Muscle of leg (tissue), 11 donors: ENCODE measurements around the gene MVB12B. TPM values are rescaled to one million over a fixed set of nuclear protein-coding genes. Genes with fewer than 3 reads are reported as not detected.

Source experiments
- DNase-seq: peaks from one replicate; pipeline ENCODE4 v3.0.0; 2013
- H3K27ac ChIP-seq: one replicate; pipeline ENCODE4 v1.5.1; 2013; ENCODE audit warnings: mild to moderate bottlenecking, low read length, control low read depth
- H3K27me3 ChIP-seq: one replicate; pipeline ENCODE4 v1.6.1; 2013; ENCODE audit warnings: low read length; ENCODE audit not compliant: control insufficient read depth, insufficient read depth
- H3K36me3 ChIP-seq: one replicate; pipeline ENCODE4 v1.6.1; 2013; ENCODE audit warnings: low read length; ENCODE audit not compliant: control insufficient read depth, insufficient read depth
- H3K4me1 ChIP-seq: one replicate; pipeline ENCODE4 v1.6.1; 2013; ENCODE audit warnings: low read length; ENCODE audit not compliant: control insufficient read depth, insufficient read depth
- H3K4me3 ChIP-seq: one replicate; pipeline ENCODE4 v1.5.1; 2013; ENCODE audit warnings: low read length, control low read depth
- H3K9me3 ChIP-seq: replicated peaks from 2 replicates; pipeline ENCODE4 v1.6.1; 2013; ENCODE audit warnings: low read depth, low read length; ENCODE audit not compliant: control insufficient read depth
- WGBS: methylation state at CpG from one replicate; pipeline ENCODE4 v1.1.5; 2013; ENCODE audit warnings: missing lambda C conversion rate; ENCODE audit not compliant: insufficient coverage; 5-methylcytosine and 5-hydroxymethylcytosine counted together
- polyA plus RNA-seq, 8 donors: library from polyadenylated mRNA; unstranded; fragments of 120-200 nt; gene quantifications; one replicate each; pipeline versions ENCODE4 v1.2.1 to v1.2.3, GENCODE V29; 2013; ENCODE audit warnings: inconsistent platforms in 1 of 8, low replicate concordance in 1 of 8; ENCODE audit not compliant: insufficient read length in 8 of 8, insufficient read depth in 1 of 8
- total RNA-seq: library from RNA; stranded (reverse); fragments of 120-200 nt; gene quantifications from one replicate; pipeline ENCODE4 v1.2.4, GENCODE V29; 2013

The MVB12B gene
- total and polyA plus RNA-seq, 9 donors: 11.3 to 16.7 (median 15.4) TPM

GRCh38 chr9:126316085-126316655 lies 10.5 kb upstream of the MVB12B start:
- WGBS: 90% methylated on average over 3 of the region's 3 CpGs
- Histone ChIP-seq H3K4me3 (no peak overlapping the region), H3K9me3 (peaks cover 2% of the 10 kb centered on the region), H3K4me1 (no peaks in the 10 kb centered on the region), H3K27ac (no peak overlapping the region), H3K27me3 (no peaks in the 10 kb centered on the region), H3K36me3 (no peaks in the 10 kb centered on the region)
- DNase-seq: no peak

GRCh38 chr9:126317513-126317912 lies 9.1 kb upstream of the MVB12B start:
- H3K4me3 ChIP-seq: no peak overlapping the region
- WGBS: no CpG with 5 or more reads among the region's 4 CpGs
- H3K9me3 ChIP-seq: no peaks in the 10 kb centered on the region
- no peaks in the 10 kb centered on the region for H3K27me3 ChIP-seq
- H3K36me3 ChIP-seq: no peaks in the 10 kb centered on the region
- H3K27ac ChIP-seq: no peak overlapping the region
- no peaks in the 10 kb centered on the region for H3K4me1 ChIP-seq
- no peak for DNase-seq

GRCh38 chr9:126318858-126319257 lies 7.8 kb upstream of the MVB12B start:
- no peak overlapping the region for H3K4me3 ChIP-seq
- no peak for DNase-seq
- no peaks in the 10 kb centered on the region for H3K27me3 ChIP-seq
- no peaks in the 10 kb centered on the region for H3K4me1 ChIP-seq
- no peak overlapping the region for H3K27ac ChIP-seq
- H3K36me3 ChIP-seq: no peaks in the 10 kb centered on the region
- 89% methylated on average over 3 of the region's 6 CpGs for WGBS
- peaks cover 5% of the 10 kb centered on the region for H3K9me3 ChIP-seq

- WGBS: 60% methylated on average over 3 of the region's 5 CpGs
These were observed 7.0 kb upstream of the MVB12B start for GRCh38 chr9:126319671-126320070.

GRCh38 chr9:126320158-126320922 lies 6.3 kb upstream of the MVB12B start:
- Histone ChIP-seq H3K36me3 (no peaks in the 10 kb centered on the region), H3K27ac (no peak overlapping the region), H3K4me1 (no peaks in the 10 kb centered on the region), H3K27me3 (no peaks in the 10 kb centered on the region), H3K4me3 (no peak overlapping the region), H3K9me3 (peaks cover 11% of the 10 kb centered on the region)
- DNase-seq: no peak
- no CpG with 5 or more reads among the region's 4 CpGs for WGBS

More at GRCh38 chr9:126319671-126320070, 7.0 kb upstream of the MVB12B start:
- peaks cover 11% of the 10 kb centered on the region for H3K9me3 ChIP-seq
- H3K27me3 ChIP-seq: no peaks in the 10 kb centered on the region
- no peak overlapping the region for H3K27ac ChIP-seq
- DNase-seq: no peak
- H3K4me1 ChIP-seq: no peaks in the 10 kb centered on the region
- no peaks in the 10 kb centered on the region for H3K36me3 ChIP-seq
- H3K4me3 ChIP-seq: no peak overlapping the region

- H3K9me3 ChIP-seq: peaks cover 11% of the 10 kb centered on the region
- no peaks in the 10 kb centered on the region for H3K36me3 ChIP-seq
- no CpG with 5 or more reads among the region's 1 CpG for WGBS
These were observed 4.9 kb upstream of the MVB12B start for GRCh38 chr9:126321742-126322141.

GRCh38 chr9:126325821-126326220 lies 808 bp upstream of the MVB12B start:
- Histone ChIP-seq H3K4me3 (peak overlapping the region; percentile 53), H3K9me3 (peaks cover 11% of the 10 kb centered on the region), H3K27me3 (no peaks in the 10 kb centered on the region), H3K27ac (peak overlapping the region; percentile 82), H3K36me3 (no peaks in the 10 kb centered on the region), H3K4me1 (peaks cover 27% of the 10 kb centered on the region)
- DNase-seq: no peak
- 68% methylated on average over 6 of the region's 6 CpGs for WGBS

More at GRCh38 chr9:126321742-126322141, 4.9 kb upstream of the MVB12B start:
- Histone ChIP-seq H3K4me1 (peaks cover 7% of the 10 kb centered on the region), H3K27ac (no peak overlapping the region), H3K27me3 (no peaks in the 10 kb centered on the region), H3K4me3 (no peak overlapping the region)
- DNase-seq: no peak

- peak overlapping the region; percentile 58 for H3K4me3 ChIP-seq
- no peaks in the 10 kb centered on the region for H3K27me3 ChIP-seq
- peaks cover 32% of the 10 kb centered on the region for H3K4me1 ChIP-seq
- no peaks in the 10 kb centered on the region for H3K36me3 ChIP-seq
- WGBS: 4% methylated on average over 51 of the region's 59 CpGs
- peaks cover 11% of the 10 kb centered on the region for H3K9me3 ChIP-seq
- peak; percentile 25 for DNase-seq
- peak overlapping the region; percentile 80 for H3K27ac ChIP-seq
These were observed 531 bp downstream of the MVB12B start for GRCh38 chr9:126327006-126327713.

GRCh38 chr9:126327714-126328185 lies 1.1 kb downstream of the MVB12B start:
- DNase-seq: peak; percentile 28

GRCh38 chr9:126328407-126328806 lies 1.8 kb downstream of the MVB12B start:
- WGBS: 93% methylated on average over 2 of the region's 3 CpGs
- Histone ChIP-seq H3K36me3 (no peaks in the 10 kb centered on the region), H3K4me1 (peaks cover 39% of the 10 kb centered on the region), H3K27me3 (no peaks in the 10 kb centered on the region), H3K27ac (peak overlapping the region; percentile 80), H3K9me3 (peaks cover 10% of the 10 kb centered on the region), H3K4me3 (no peak overlapping the region)
- no peak for DNase-seq

More at GRCh38 chr9:126327714-126328185, 1.1 kb downstream of the MVB12B start:
- no peaks in the 10 kb centered on the region for H3K36me3 ChIP-seq
- H3K4me3 ChIP-seq: peak overlapping the region; percentile 58
- WGBS: 29% methylated on average over 1 of the region's 5 CpGs
- H3K27ac ChIP-seq: peak overlapping the region; percentile 80
- H3K27me3 ChIP-seq: no peaks in the 10 kb centered on the region
- H3K4me1 ChIP-seq: peaks cover 38% of the 10 kb centered on the region
- H3K9me3 ChIP-seq: peaks cover 11% of the 10 kb centered on the region
